Upper lobe of left lung (tissue), 4 donors: Measurements from ENCODE around the gene ACSL3.

ENCODE experiments used
- EP300 ChIP-seq, 4 donors: sonication (generic); formaldehyde crosslinking; IDR thresholded peaks; one replicate each; pipeline ENCODE4 v1.5.1; 2017; ENCODE audit warnings: antibody characterized with exemption in 4 of 4, control low read depth in 2 of 4
- POLR2A ChIP-seq, 4 donors: fragments of 450-650 bp; IDR thresholded peaks; one replicate each; pipeline ENCODE4 v1.5.1; 2016 to 2017; ENCODE audit warnings: antibody characterized with exemption in 4 of 4, mild to moderate bottlenecking in 2 of 4
- POLR2AphosphoS5 ChIP-seq, 2 donors: sonication (generic); formaldehyde crosslinking; IDR thresholded peaks; one replicate each; pipeline ENCODE4 v1.5.1; 2017; ENCODE audit warnings: antibody characterized with exemption in 2 of 2
- TF ChIP-seq, protein P1 (sequence below), 6 experiments: fragments of 450-650 bp in 4 of 6; fragments of 200-600 bp in 2 of 6; sonication (generic) in 2 of 6; IDR thresholded peaks; one replicate each; pipeline ENCODE4 v1.5.1; 2016 to 2019; ENCODE audit warnings: antibody characterized with exemption in 6 of 6

DNA sequence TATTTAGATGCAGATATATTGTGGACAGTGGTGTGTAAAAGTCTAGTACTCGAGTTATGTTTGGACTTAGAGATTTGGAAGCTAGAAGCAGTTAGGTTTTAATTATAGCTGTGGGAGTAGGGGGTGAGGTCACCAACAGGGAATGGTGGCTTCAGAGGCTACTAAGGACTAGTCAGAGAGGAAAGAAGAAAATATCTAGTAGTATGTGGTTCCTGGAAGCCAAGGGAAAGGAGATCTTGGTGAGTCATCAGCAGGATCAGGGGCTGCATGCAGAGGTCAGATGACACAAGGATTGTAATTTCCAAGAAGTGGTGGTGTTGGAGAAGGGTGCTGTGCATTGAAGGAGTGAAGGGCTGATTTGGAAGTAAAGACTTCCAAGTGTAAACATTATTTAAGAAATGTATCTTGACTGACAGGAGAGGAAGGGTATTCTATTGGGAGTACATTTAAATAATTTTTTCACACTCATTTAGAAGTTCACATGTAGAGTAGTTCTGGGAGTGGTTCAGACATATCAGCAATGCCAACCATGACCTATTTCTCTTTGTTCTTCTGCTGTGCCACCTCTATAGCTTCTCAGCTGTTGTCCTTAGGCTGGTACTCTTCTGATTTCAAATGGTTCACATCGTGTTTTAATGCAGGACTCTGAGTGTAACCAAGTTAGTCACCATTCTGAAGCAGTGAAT lies 59.1 kb downstream of the ACSL3 start:
- TF ChIP-seq, protein P1, sequence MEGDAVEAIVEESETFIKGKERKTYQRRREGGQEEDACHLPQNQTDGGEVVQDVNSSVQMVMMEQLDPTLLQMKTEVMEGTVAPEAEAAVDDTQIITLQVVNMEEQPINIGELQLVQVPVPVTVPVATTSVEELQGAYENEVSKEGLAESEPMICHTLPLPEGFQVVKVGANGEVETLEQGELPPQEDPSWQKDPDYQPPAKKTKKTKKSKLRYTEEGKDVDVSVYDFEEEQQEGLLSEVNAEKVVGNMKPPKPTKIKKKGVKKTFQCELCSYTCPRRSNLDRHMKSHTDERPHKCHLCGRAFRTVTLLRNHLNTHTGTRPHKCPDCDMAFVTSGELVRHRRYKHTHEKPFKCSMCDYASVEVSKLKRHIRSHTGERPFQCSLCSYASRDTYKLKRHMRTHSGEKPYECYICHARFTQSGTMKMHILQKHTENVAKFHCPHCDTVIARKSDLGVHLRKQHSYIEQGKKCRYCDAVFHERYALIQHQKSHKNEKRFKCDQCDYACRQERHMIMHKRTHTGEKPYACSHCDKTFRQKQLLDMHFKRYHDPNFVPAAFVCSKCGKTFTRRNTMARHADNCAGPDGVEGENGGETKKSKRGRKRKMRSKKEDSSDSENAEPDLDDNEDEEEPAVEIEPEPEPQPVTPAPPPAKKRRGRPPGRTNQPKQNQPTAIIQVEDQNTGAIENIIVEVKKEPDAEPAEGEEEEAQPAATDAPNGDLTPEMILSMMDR (IDR thresholded peaks at IDR 0.05): no peak
- TF ChIP-seq POLR2AphosphoS5 (IDR thresholded peaks at IDR 0.05) (peak in 1 of 2 donors; percentile 27), POLR2A (IDR thresholded peaks at IDR 0.05) (no peak), EP300 (IDR thresholded peaks at IDR 0.05) (no peak)
